ENCODE measurements around the gene MB. TPM values are rescaled to one million over a fixed set of nuclear protein-coding genes. Genes with fewer than 3 reads are reported as not detected.

The MB gene
- total RNA-seq, 2 donors from 2014 or later = 0.24 to 0.69 TPM

GRCh38 chr22:35605851-35606481 is 11.2 kb downstream of the MB start:
- no peak overlapping the region for H3K27ac Mint-ChIP-seq
- H3K4me3 Mint-ChIP-seq = peak overlapping the region in 1 of 2 donors; percentile 9
- H3K9me3 Mint-ChIP-seq = no peaks in the 10 kb centered on the region
- H3K4me1 Mint-ChIP-seq (ENCODE audit: low read depth) = peaks cover 13% of the 10 kb centered on the region
- peaks cover 45% of the 10 kb centered on the region for H3K27me3 Mint-ChIP-seq (ENCODE audit: low read depth)
- ATAC-seq (replicated peaks in 1 of 2) = no peak
- H3K36me3 Mint-ChIP-seq (ENCODE audit: insufficient read depth in 2 of 2) = no peaks in the 10 kb centered on the region
- DNase-seq = no peak

GRCh38 chr22:35605369-35605680 is 11.8 kb downstream of the MB start:
- Mint-ChIP-seq H3K27me3 (ENCODE audit: low read depth) (peaks cover 38% of the 10 kb centered on the region), H3K4me3 (no peak overlapping the region), H3K4me1 (ENCODE audit: low read depth) (peaks cover 13% of the 10 kb centered on the region), H3K27ac (no peak overlapping the region), H3K9me3 (no peaks in the 10 kb centered on the region), H3K36me3 (ENCODE audit: insufficient read depth in 2 of 2) (no peaks in the 10 kb centered on the region)
- ATAC-seq (replicated peaks in 1 of 2) (no peak), DNase-seq (no peak)

- no peaks in the 10 kb centered on the region for H3K9me3 Mint-ChIP-seq
- H3K36me3 Mint-ChIP-seq (ENCODE audit: insufficient read depth in 2 of 2) = no peaks in the 10 kb centered on the region
- no peak overlapping the region for H3K4me3 Mint-ChIP-seq
- H3K27me3 Mint-ChIP-seq (ENCODE audit: low read depth) = peaks cover 33% of the 10 kb centered on the region
- ATAC-seq (replicated peaks in 1 of 2) (peak; percentile 86 to 87), DNase-seq (peak; percentile 34 to 48)
- peaks cover 13% of the 10 kb centered on the region for H3K4me1 Mint-ChIP-seq (ENCODE audit: low read depth)
- H3K27ac Mint-ChIP-seq = no peak overlapping the region
These were observed 12.3 kb downstream of the MB start for GRCh38 chr22:35604621-35605368.

GRCh38 chr22:35601743-35602615 is 15.2 kb downstream of the MB start:
- H3K9me3 Mint-ChIP-seq = no peaks in the 10 kb centered on the region
- peak; percentile 41 for ATAC-seq (replicated peaks in 1 of 2)
- DNase-seq = peak in 1 of 2 donors; percentile 12

GRCh38 chr22:35601013-35601580 is 16.0 kb downstream of the MB start:
- Mint-ChIP-seq H3K4me3 (no peak overlapping the region), H3K27me3 (ENCODE audit: low read depth) (peaks cover 2% of the 10 kb centered on the region), H3K36me3 (ENCODE audit: insufficient read depth in 2 of 2) (no peaks in the 10 kb centered on the region), H3K4me1 (ENCODE audit: low read depth) (peaks cover 13% of the 10 kb centered on the region), H3K27ac (no peak overlapping the region), H3K9me3 (no peaks in the 10 kb centered on the region)
- ATAC-seq (replicated peaks in 1 of 2) (no peak), DNase-seq (no peak)

More at GRCh38 chr22:35601743-35602615, 15.2 kb downstream of the MB start:
- H3K27me3 Mint-ChIP-seq (ENCODE audit: low read depth) = peaks cover 9% of the 10 kb centered on the region
- no peak overlapping the region for H3K4me3 Mint-ChIP-seq
- no peak overlapping the region for H3K27ac Mint-ChIP-seq
- no peaks in the 10 kb centered on the region for H3K36me3 Mint-ChIP-seq (ENCODE audit: insufficient read depth in 2 of 2)
- peaks cover 13% of the 10 kb centered on the region for H3K4me1 Mint-ChIP-seq (ENCODE audit: low read depth)

GRCh38 chr22:35600476-35600875 is 16.7 kb downstream of the MB start:
- no peak for ATAC-seq (replicated peaks in 1 of 2)
- DNase-seq = no peak
- Mint-ChIP-seq H3K27me3 (ENCODE audit: low read depth) (no peaks in the 10 kb centered on the region), H3K4me1 (ENCODE audit: low read depth) (peaks cover 12% of the 10 kb centered on the region), H3K36me3 (ENCODE audit: insufficient read depth in 2 of 2) (no peaks in the 10 kb centered on the region), H3K9me3 (no peaks in the 10 kb centered on the region), H3K4me3 (no peak overlapping the region), H3K27ac (no peak overlapping the region)

- no peak overlapping the region for H3K27ac Mint-ChIP-seq
- peaks cover under 1% of the 10 kb centered on the region for H3K4me1 Mint-ChIP-seq (ENCODE audit: low read depth)
- ATAC-seq (replicated peaks in 1 of 2) (no peak), DNase-seq (no peak)
- H3K36me3 Mint-ChIP-seq (ENCODE audit: insufficient read depth in 2 of 2) = no peaks in the 10 kb centered on the region
- H3K4me3 Mint-ChIP-seq = no peak overlapping the region
- H3K27me3 Mint-ChIP-seq (ENCODE audit: low read depth) = no peaks in the 10 kb centered on the region
- no peaks in the 10 kb centered on the region for H3K9me3 Mint-ChIP-seq
These were observed 17.8 kb downstream of the MB start for GRCh38 chr22:35599364-35599763.

GRCh38 chr22:35598396-35598710 is 18.8 kb downstream of the MB start:
- no peaks in the 10 kb centered on the region for H3K4me1 Mint-ChIP-seq (ENCODE audit: low read depth)
- no peak for DNase-seq
- H3K27me3 Mint-ChIP-seq (ENCODE audit: low read depth) = no peaks in the 10 kb centered on the region
- no peak overlapping the region for H3K27ac Mint-ChIP-seq
- no peak for ATAC-seq (replicated peaks in 1 of 2)
- H3K9me3 Mint-ChIP-seq = no peaks in the 10 kb centered on the region
- no peaks in the 10 kb centered on the region for H3K36me3 Mint-ChIP-seq (ENCODE audit: insufficient read depth in 2 of 2)
- H3K4me3 Mint-ChIP-seq = no peak overlapping the region

- Mint-ChIP-seq H3K4me3 (no peak overlapping the region), H3K27me3 (ENCODE audit: low read depth) (no peaks in the 10 kb centered on the region), H3K27ac (no peak overlapping the region), H3K9me3 (no peaks in the 10 kb centered on the region), H3K36me3 (ENCODE audit: insufficient read depth in 2 of 2) (no peaks in the 10 kb centered on the region), H3K4me1 (ENCODE audit: low read depth) (no peaks in the 10 kb centered on the region)
- ATAC-seq (replicated peaks in 1 of 2) = no peak
- no peak for DNase-seq
These were observed 19.3 kb downstream of the MB start for GRCh38 chr22:35597692-35598395.

GRCh38 chr22:35596821-35597220 is 20.3 kb downstream of the MB start:
- Mint-ChIP-seq H3K9me3 (no peaks in the 10 kb centered on the region), H3K36me3 (ENCODE audit: insufficient read depth in 2 of 2) (no peaks in the 10 kb centered on the region), H3K4me1 (ENCODE audit: low read depth) (no peaks in the 10 kb centered on the region), H3K4me3 (no peak overlapping the region), H3K27ac (no peak overlapping the region), H3K27me3 (ENCODE audit: low read depth) (no peaks in the 10 kb centered on the region)
- DNase-seq (no peak), ATAC-seq (replicated peaks in 1 of 2) (no peak)

- Mint-ChIP-seq H3K4me1 (ENCODE audit: low read depth) (no peaks in the 10 kb centered on the region), H3K36me3 (ENCODE audit: insufficient read depth in 2 of 2) (no peaks in the 10 kb centered on the region), H3K27ac (no peak overlapping the region), H3K4me3 (no peak overlapping the region), H3K27me3 (ENCODE audit: low read depth) (no peaks in the 10 kb centered on the region), H3K9me3 (no peaks in the 10 kb centered on the region)
- DNase-seq (no peak), ATAC-seq (replicated peaks in 1 of 2) (no peak)
These were observed 22.4 kb downstream of the MB start for GRCh38 chr22:35594686-35595085.

GRCh38 chr22:35593891-35594470 is 23.1 kb downstream of the MB start:
- H3K4me3 Mint-ChIP-seq = no peak overlapping the region
- H3K4me1 Mint-ChIP-seq (ENCODE audit: low read depth) = no peaks in the 10 kb centered on the region
- ATAC-seq (replicated peaks in 1 of 2) (no peak), DNase-seq (no peak)
- H3K27me3 Mint-ChIP-seq (ENCODE audit: low read depth) = no peaks in the 10 kb centered on the region
- no peak overlapping the region for H3K27ac Mint-ChIP-seq
- H3K9me3 Mint-ChIP-seq = no peaks in the 10 kb centered on the region
- no peaks in the 10 kb centered on the region for H3K36me3 Mint-ChIP-seq (ENCODE audit: insufficient read depth in 2 of 2)

Data from activated T-cell treated with anti-CD3 and anti-CD28 coated beads, Interleukin-2, amount 50 U/mL, for 72 hours (primary cell).